Activated CD4-positive, alpha-beta memory T cell treated with anti-CD3 and anti-CD28 coated beads for 36 hours (primary cell): ENCODE measurements around the gene CACNA1E. TPM values are rescaled to one million over a fixed set of nuclear protein-coding genes. Genes with fewer than 3 reads are reported as not detected.
A peak's percentile ranks its signal among the peaks of the same experiment; 100 is the strongest.

ENCODE experiments used
- CTCF ChIA-PET: fragments of 350-600 bp; sonication (Branson Sonifier 250); formaldehyde crosslinking; loops from one replicate; lab custom pipeline; 2021; ENCODE audit warnings: antibody characterized with exemption, inconsistent platforms; lab: Charles Lee
- POLR2A ChIA-PET: fragments of 350-600 bp; sonication (Branson Sonifier 250); formaldehyde crosslinking; loops from one replicate; lab custom pipeline; 2021; ENCODE audit warnings: antibody characterized with exemption; lab: Charles Lee
- DNase-seq: peaks from one replicate; pipeline ENCODE4 v3.0.0-alpha.2; 2020
- H3K27ac Mint-ChIP-seq: one replicate; pipeline ENCODE4 v1.8.0; 2021; ENCODE audit warnings: mixed read lengths
- H3K27me3 Mint-ChIP-seq: one replicate; pipeline ENCODE4 v1.8.0; 2021; ENCODE audit warnings: mixed read lengths
- H3K36me3 Mint-ChIP-seq: one replicate; pipeline ENCODE4 v1.8.0; 2021; ENCODE audit warnings: mixed read lengths
- H3K4me1 Mint-ChIP-seq: one replicate; pipeline ENCODE4 v1.8.0; 2021; ENCODE audit warnings: low read depth, mixed read lengths
- H3K4me3 Mint-ChIP-seq: one replicate; pipeline ENCODE4 v1.8.0; 2021; ENCODE audit warnings: mild to moderate bottlenecking, mixed read lengths
- H3K9me3 Mint-ChIP-seq: one replicate; pipeline ENCODE4 v1.8.0; 2021; ENCODE audit warnings: mixed read lengths
- intact Hi-C: fragments of 100-400 bp; cut with micrococcal nuclease; formaldehyde crosslinking; loops from one replicate; pipeline ENCODE4 v1.15.1; 2023
- total RNA-seq, 2 experiments: library from RNA; stranded (reverse); gene quantifications; one replicate each; pipeline ENCODE4 v1.2.3, GENCODE V29; 2021

Gene CACNA1E
- total RNA-seq, 2 experiments from 2014 or later = not detected

DNA sequence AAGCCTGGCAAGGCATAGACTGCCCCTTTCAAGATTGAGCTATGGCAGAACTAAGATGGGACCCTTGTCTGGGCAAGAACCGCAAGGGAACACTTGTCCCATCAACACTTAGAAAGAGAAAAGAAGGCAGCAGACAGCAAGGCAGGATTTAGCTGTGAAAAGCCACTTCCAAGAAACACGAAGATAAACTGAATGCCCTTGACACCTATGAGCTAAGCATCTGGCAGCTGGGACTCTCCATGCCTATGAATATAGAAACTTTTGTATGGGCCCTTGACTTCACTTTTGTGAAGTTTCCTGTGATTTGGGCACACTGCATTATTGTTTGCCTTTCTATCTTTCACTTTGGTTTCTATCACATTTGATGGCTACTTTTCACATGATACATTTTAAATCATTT is 24.9 kb upstream of the CACNA1E start:
- ChIA-PET CTCF (no interaction called here), POLR2A (no interaction called here)
- H3K4me1 Mint-ChIP-seq = no peaks in the 10 kb centered on the region
- H3K9me3 Mint-ChIP-seq = peaks cover 6% of the 10 kb centered on the region
- no peak overlapping the region for H3K4me3 Mint-ChIP-seq
- intact Hi-C loops = no loop called here
- no peak overlapping the region for H3K27ac Mint-ChIP-seq
- H3K27me3 Mint-ChIP-seq = peaks cover 9% of the 10 kb centered on the region
- no peak for DNase-seq
- H3K36me3 Mint-ChIP-seq = no peaks in the 10 kb centered on the region

DNA sequence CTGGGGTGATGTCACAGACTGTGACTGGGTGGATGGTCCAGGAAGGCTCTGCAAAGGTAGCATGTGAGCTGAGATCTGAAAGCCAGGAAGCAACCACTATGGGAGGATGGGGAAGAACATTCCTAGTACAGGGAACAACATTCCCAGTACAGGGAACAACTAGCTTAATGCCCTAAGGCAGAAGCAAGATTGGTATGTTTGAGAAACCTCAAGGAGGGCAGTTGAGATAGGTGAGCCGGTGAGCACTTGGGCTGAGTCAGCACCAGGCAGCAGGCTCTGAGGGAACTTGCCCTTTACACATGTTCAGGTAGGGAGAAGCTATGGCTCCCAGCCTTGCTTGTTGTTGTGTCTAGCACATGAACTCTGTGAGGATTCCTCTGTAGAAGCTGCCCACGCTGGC is 24.2 kb upstream of the CACNA1E start:
- ChIA-PET CTCF (no interaction called here), POLR2A (no interaction called here)
- Mint-ChIP-seq H3K27me3 (peaks cover 9% of the 10 kb centered on the region), H3K4me3 (no peak overlapping the region), H3K4me1 (no peaks in the 10 kb centered on the region), H3K27ac (no peak overlapping the region), H3K9me3 (peaks cover 6% of the 10 kb centered on the region), H3K36me3 (no peaks in the 10 kb centered on the region)
- intact Hi-C loops = no loop called here
- no peak for DNase-seq

DNA sequence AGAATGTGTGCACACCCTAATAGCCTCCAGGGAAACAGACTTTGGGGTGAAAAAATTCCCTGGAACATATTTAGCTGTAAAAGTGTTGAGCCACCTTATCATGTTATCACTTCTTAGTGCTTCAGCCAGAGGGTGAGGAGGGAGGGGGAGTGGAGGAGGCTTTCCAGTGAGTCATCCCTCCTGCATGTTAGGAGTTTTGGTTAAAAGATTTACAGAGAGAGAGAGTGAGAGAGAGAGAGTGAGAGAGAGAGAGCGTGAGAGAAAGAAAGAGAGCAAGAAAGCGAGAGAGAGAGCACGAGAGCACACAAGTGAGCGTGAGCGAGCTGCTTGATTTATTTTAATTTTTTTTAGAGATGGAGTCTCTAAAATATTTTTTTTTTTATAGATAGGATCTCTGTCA is 13.5 kb upstream of the CACNA1E start:
- DNase-seq = no peak
- H3K4me3 Mint-ChIP-seq = no peak overlapping the region
- H3K36me3 Mint-ChIP-seq = no peaks in the 10 kb centered on the region
- H3K4me1 Mint-ChIP-seq = no peaks in the 10 kb centered on the region
- intact Hi-C loops = no loop called here
- POLR2A ChIA-PET = no interaction called here
- peaks cover 20% of the 10 kb centered on the region for H3K27me3 Mint-ChIP-seq
- CTCF ChIA-PET = interaction anchor here (1.0 to 1.1 kb wide), 3 partner anchors 8 to 22 kb away, joined by 3 read pairs; no protein-coding TSS in a partner anchor
- H3K9me3 Mint-ChIP-seq = no peaks in the 10 kb centered on the region
- no peak overlapping the region for H3K27ac Mint-ChIP-seq

DNA sequence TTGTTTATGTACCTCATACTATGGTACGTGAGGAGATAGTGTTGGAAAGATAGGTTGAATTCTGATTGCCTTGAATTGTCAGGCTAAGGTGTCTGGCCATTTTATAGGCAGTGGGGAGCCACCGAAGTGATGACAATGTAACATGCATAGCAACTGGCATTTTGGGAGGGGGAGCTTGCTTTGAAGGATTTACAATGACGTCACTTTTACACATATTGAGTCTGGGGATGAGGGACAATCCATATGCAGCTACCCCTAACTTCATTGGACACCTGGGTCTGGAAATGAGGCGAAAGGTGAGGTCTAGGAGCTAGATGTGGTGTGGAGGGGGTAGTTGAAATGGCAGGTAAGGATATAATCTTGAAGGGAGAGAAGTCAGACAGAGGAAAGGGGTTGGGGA is 7.7 kb upstream of the CACNA1E start:
- DNase-seq = no peak
- no peak overlapping the region for H3K27ac Mint-ChIP-seq
- no peaks in the 10 kb centered on the region for H3K9me3 Mint-ChIP-seq
- no peak overlapping the region for H3K4me3 Mint-ChIP-seq
- H3K36me3 Mint-ChIP-seq = no peaks in the 10 kb centered on the region
- H3K27me3 Mint-ChIP-seq = peaks cover 7% of the 10 kb centered on the region
- CTCF ChIA-PET = interaction anchor here (1.9 kb wide), 1 partner anchor 579 kb away, joined by 6 read pairs; no protein-coding TSS in a partner anchor
- POLR2A ChIA-PET = no interaction called here
- no peaks in the 10 kb centered on the region for H3K4me1 Mint-ChIP-seq
- intact Hi-C loops = no loop called here

DNA sequence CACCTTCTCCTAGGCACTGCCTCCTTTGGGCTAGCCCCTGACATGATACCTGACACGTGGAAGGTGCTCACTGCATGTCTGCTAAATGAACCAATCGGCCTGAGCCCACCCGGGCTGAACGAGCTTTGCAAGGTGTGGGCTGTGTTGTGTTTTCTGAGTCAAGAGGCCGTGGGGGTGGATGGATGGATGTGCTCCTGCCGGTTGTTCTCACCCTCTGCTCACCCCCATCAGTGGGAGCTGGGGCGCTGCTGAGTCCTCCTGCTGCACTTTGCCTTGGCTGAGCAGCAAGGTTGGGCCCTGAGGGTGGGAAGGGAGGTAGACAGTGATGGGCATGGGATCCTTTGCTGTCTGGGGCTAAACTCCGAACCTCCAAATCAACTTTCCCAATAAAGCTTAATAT is 6.7 kb upstream of the CACNA1E start:
- POLR2A ChIA-PET = no interaction called here
- H3K4me3 Mint-ChIP-seq = no peak overlapping the region
- H3K4me1 Mint-ChIP-seq = no peaks in the 10 kb centered on the region
- intact Hi-C loops = no loop called here
- peaks cover 12% of the 10 kb centered on the region for H3K27me3 Mint-ChIP-seq
- H3K27ac Mint-ChIP-seq = no peak overlapping the region
- no peak for DNase-seq
- H3K9me3 Mint-ChIP-seq = no peaks in the 10 kb centered on the region
- CTCF ChIA-PET = interaction anchor here (0.7 to 6.8 kb wide), 3 partner anchors 460 to 604 kb away, joined by 4 to 63 read pairs (median 6); no protein-coding TSS in a partner anchor
- H3K36me3 Mint-ChIP-seq = no peaks in the 10 kb centered on the region

DNA sequence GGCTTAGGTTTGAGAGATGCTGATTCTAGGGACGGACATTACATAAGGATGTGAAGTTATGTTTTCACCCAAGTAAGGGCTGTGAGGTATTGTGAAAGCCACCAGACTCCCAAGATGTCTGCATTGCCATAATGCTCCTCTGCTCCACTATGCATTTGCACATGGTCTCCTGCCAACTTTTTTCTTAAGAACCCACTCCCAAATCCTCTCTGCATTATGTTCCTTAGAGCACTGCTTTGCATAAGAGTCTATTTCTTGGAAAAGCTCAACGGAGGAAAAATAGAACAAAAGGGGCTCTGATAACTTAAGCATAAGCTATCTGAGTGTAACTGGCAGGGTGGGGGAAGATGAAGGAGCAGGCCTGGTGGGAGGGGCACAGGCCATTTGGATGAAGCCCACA is 5.0 kb upstream of the CACNA1E start:
- ChIA-PET CTCF (interaction anchor here (0.7 to 6.8 kb wide), 10 partner anchors 8 to 919 kb away, joined by 3 to 63 read pairs (median 4); no protein-coding TSS in a partner anchor), POLR2A (no interaction called here)
- no peak overlapping the region for H3K4me3 Mint-ChIP-seq
- no peak for DNase-seq
- H3K9me3 Mint-ChIP-seq = no peaks in the 10 kb centered on the region
- intact Hi-C loops = no loop called here
- peaks cover 6% of the 10 kb centered on the region for H3K4me1 Mint-ChIP-seq
- no peaks in the 10 kb centered on the region for H3K36me3 Mint-ChIP-seq
- H3K27ac Mint-ChIP-seq = no peak overlapping the region
- peaks cover 14% of the 10 kb centered on the region for H3K27me3 Mint-ChIP-seq

DNA sequence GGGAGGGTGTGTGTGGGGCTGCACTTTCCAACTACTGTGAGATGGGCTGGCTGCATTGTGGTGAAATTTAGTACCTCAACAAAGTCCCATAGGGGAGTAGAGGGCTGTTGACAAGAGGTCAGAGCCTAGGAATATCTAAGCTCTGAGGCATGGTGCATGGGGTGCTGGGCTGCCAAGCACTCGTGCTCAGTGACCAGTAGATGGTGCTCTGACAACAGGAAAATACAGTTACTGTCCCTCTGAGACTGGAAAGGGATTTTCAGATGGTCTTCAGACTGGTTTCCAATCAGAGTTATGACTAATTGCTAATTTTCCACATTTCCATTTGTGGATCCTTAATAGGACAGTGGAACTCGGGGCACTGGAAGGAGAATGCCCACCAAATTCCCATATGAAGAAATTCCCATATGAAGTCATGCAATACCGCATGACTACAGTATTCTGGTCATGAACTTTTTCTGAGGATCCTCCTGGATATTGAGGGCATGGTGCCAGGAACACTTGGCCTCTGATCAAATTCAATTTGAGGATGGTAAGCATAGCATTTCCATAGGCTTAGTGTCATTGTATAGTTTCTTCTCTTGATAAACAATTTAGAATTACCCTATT is 4.1 kb upstream of the CACNA1E start:
- Mint-ChIP-seq H3K27ac (no peak overlapping the region), H3K4me3 (no peak overlapping the region), H3K36me3 (no peaks in the 10 kb centered on the region), H3K9me3 (no peaks in the 10 kb centered on the region), H3K4me1 (peaks cover 11% of the 10 kb centered on the region), H3K27me3 (peaks cover 24% of the 10 kb centered on the region)
- ChIA-PET POLR2A (no interaction called here), CTCF (interaction anchor here (0.5 to 6.8 kb wide), 16 partner anchors 9 to 918 kb away, joined by 3 to 63 read pairs (median 3); no protein-coding TSS in a partner anchor)
- peak; percentile 35 for DNase-seq
- intact Hi-C loops = loop anchor here (1.0 kb wide), 4 partner anchors 197 to 602 kb away; no protein-coding TSS in a partner anchor

DNA sequence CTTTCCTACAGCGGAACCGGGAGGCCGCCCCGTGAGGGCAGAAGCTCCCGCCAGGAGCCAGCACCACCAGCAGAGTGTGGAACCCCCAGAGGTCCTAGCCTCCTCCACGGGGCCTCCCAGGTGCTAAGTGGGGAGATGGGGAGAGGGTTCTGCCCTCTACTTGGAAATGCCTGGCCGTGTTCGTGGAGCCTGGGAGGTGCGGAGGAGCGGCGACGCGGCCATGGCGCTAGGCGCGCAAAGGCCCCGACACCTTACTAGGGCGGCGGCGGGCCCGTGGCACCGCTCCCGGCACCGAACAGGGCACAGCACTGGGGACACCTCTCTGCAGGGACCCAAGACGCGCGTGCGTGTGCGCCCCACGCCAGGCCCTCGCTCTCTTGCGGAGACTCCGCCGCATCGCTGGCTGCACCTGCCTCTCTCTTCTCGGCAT is 1.3 kb upstream of the CACNA1E start:
- intact Hi-C loops = no loop called here
- Mint-ChIP-seq H3K9me3 (no peaks in the 10 kb centered on the region), H3K4me1 (peaks cover 24% of the 10 kb centered on the region), H3K36me3 (no peaks in the 10 kb centered on the region), H3K4me3 (no peak overlapping the region), H3K27me3 (peaks cover 50% of the 10 kb centered on the region), H3K27ac (no peak overlapping the region)
- CTCF ChIA-PET = interaction anchor here (0.6 to 6.8 kb wide), 5 partner anchors 8 to 599 kb away, joined by 3 to 63 read pairs (median 6); no protein-coding TSS in a partner anchor
- no peak for DNase-seq
- POLR2A ChIA-PET = no interaction called here

DNA sequence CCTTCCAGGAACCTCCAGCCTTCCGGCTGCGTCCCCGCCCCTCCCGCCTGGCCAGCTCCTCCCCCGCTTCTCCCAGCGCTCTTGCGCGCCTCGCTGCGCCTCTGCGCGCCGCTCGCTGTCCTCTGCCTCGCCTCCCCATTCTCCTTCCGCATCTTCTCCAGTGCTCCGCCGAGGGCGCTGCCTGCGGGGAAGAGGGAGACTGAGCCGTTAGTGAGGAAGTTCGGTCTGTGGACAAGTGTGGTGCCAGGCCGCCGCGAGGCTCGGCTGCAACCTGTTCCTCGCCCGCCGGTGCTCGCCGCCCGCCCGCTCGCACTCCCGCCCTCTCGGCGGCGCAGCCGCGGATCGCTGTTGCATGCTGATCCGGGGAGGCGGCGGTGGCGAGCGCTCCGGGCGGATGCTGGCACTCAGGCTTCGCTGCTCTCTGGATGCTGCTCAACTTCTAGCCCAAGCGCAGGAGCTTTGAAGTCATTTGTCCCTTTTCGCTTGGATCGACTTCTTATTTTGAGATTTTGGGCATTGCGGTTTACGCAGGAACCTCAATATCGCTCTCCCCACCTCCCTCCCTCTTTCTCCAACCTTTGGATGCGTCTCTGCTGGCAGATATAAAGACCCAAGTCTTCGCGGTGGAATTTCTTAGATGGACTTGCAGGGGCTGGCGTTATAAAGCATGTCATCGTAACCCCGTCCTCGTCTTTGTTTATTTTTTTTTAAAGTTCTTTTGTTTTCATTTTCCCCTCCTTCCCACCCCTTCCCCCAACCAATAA is 614 bp upstream of the CACNA1E start:
- Mint-ChIP-seq H3K27ac (no peak overlapping the region), H3K4me1 (peaks cover 24% of the 10 kb centered on the region), H3K36me3 (no peaks in the 10 kb centered on the region), H3K4me3 (peak overlapping the region; percentile 57), H3K27me3 (peaks cover 56% of the 10 kb centered on the region), H3K9me3 (no peaks in the 10 kb centered on the region)
- ChIA-PET POLR2A (no interaction called here), CTCF (interaction anchor here (1.4 to 6.8 kb wide), 2 partner anchors 572 to 598 kb away, joined by 6 to 63 read pairs; no protein-coding TSS in a partner anchor)
- intact Hi-C loops = no loop called here
- DNase-seq = peak; percentile 64

DNA sequence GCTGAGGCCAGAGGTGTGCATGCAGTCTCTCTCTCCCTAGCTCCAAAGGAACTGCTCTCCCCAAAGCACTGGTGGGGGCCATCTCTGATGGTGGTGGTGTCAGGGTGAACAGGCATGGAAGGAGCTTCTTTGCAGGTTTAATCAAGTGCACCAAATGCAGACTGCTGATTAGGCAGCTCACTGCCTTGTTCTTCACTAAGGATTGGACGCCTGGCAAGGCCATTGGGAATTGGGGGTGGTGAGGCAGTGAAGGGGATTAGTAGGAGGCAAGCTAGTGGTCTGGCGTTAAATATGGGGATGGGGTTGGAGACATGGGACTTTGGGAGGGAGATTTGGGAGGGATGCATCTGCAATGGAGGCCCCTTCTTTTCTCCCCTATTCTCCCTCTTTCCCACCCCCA is 1.5 kb downstream of the CACNA1E start:
- intact Hi-C loops = no loop called here
- Mint-ChIP-seq H3K4me3 (no peak overlapping the region), H3K27me3 (peaks cover 73% of the 10 kb centered on the region), H3K4me1 (peaks cover 24% of the 10 kb centered on the region), H3K27ac (no peak overlapping the region), H3K9me3 (no peaks in the 10 kb centered on the region), H3K36me3 (no peaks in the 10 kb centered on the region)
- ChIA-PET CTCF (interaction anchor here (0.9 kb wide), 1 partner anchor 596 kb away, joined by 3 read pairs; no protein-coding TSS in a partner anchor), POLR2A (no interaction called here)
- no peak for DNase-seq

DNA sequence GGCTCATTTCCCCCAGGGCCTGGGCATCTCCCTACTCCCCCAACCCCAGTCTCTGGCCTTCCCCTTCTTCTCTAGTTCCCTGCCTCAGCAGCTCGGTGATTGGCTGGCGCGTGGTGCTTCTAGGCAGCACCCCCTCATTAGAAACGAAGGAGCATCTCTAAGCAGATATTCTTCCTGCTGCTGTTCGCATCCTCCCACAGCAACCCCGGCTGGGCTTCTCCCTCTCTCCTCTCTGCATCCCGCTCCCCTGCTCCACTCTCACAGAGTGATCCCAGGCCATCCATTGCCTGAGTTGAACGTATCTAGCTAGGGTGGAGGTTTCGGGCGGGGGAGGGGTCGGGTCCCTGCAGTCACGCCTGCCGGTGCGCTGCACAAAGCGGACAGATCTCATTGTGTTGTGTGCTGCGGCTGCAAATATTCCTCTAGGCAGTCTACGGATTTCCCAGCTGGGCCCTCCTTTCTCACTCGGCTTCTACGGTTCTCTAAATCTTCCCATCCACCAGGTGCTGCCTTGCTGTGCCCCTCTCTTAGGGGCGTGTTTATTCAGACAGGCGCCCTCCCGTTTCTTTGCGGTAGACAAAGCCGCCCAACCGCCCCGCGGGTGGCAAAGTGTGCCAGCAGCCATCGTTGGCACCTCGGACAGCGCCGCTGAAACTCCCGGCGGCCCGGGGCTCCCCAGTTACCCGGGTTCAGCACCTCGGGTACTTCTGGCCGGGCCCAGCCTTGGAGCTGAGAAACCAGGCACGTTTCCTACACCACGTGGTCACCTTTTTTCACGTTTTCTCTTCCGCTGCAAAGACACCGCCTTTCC is 2.2 kb downstream of the CACNA1E start:
- POLR2A ChIA-PET = no interaction called here
- H3K9me3 Mint-ChIP-seq = no peaks in the 10 kb centered on the region
- peaks cover 24% of the 10 kb centered on the region for H3K4me1 Mint-ChIP-seq
- CTCF ChIA-PET = no interaction called here
- intact Hi-C loops = no loop called here
- peak; percentile 48 for DNase-seq
- H3K4me3 Mint-ChIP-seq = no peak overlapping the region
- no peaks in the 10 kb centered on the region for H3K36me3 Mint-ChIP-seq
- H3K27ac Mint-ChIP-seq = no peak overlapping the region
- H3K27me3 Mint-ChIP-seq = peaks cover 76% of the 10 kb centered on the region

DNA sequence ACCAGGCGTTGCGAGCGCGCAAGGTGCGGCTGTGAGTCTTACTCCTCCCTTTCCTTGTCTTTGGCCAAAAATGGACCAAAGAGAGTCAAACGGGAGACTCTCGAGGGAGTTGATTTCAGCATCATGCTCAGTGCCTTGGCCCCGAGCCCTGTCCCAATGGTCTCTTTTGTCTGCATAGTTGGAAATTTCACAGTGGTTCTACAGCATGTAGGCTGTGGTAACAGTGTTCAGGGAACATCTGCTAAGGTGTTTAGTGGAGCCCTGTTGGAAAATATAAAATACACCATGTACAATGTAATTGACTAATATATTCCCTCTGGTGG is 2.7 kb downstream of the CACNA1E start:
- POLR2A ChIA-PET = no interaction called here
- intact Hi-C loops = no loop called here
- Mint-ChIP-seq H3K27ac (no peak overlapping the region), H3K36me3 (no peaks in the 10 kb centered on the region), H3K27me3 (peaks cover 79% of the 10 kb centered on the region), H3K4me3 (no peak overlapping the region), H3K9me3 (no peaks in the 10 kb centered on the region), H3K4me1 (peaks cover 24% of the 10 kb centered on the region)
- no peak for DNase-seq
- CTCF ChIA-PET = no interaction called here
